ENCODE measurements around the gene ABCA13. TPM values are rescaled to one million over a fixed set of nuclear protein-coding genes. Genes with fewer than 3 reads are reported as not detected.
"Not testable (repeated sequence)": the region's sequence is repeated elsewhere in the genome, so short reads cannot be mapped to it uniquely, and the experiment has no call there.

ABCA13 gene
- total RNA-seq, 2 donors from 2014 or later, result not detected

DNA sequence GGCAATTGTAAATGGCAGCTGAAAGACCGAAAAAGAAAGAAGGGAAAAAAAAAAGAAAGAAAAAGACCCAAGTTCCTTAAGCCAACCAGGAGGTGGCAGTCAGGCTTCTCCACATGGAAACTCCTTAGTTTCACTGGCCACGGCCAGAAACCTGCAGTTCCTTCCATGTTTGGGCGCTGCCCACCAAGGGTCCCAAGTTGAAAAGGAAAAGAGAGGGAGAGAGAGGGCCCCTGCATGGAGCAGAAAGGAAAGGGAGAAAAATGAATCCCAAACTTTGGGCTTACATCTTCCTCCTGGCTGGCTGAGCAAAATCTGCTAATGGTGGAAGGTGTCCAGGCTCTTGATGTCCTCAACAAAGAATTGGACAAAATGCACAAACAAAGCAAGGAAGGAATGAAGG is 31.8 kb upstream of the ABCA13 start:
- TF ChIP-seq, protein P1, sequence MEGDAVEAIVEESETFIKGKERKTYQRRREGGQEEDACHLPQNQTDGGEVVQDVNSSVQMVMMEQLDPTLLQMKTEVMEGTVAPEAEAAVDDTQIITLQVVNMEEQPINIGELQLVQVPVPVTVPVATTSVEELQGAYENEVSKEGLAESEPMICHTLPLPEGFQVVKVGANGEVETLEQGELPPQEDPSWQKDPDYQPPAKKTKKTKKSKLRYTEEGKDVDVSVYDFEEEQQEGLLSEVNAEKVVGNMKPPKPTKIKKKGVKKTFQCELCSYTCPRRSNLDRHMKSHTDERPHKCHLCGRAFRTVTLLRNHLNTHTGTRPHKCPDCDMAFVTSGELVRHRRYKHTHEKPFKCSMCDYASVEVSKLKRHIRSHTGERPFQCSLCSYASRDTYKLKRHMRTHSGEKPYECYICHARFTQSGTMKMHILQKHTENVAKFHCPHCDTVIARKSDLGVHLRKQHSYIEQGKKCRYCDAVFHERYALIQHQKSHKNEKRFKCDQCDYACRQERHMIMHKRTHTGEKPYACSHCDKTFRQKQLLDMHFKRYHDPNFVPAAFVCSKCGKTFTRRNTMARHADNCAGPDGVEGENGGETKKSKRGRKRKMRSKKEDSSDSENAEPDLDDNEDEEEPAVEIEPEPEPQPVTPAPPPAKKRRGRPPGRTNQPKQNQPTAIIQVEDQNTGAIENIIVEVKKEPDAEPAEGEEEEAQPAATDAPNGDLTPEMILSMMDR (IDR thresholded peaks at IDR 0.05), result no peak
- Histone ChIP-seq H3K4me1 (no peaks in the 10 kb centered on the region), H3K9me3 (no peaks in the 10 kb centered on the region), H3K4me3 (no peak overlapping the region), H3K36me3 (no peaks in the 10 kb centered on the region), H3K27me3 (no peaks in the 10 kb centered on the region), H3K27ac (no peak overlapping the region)
- DNase-seq (ENCODE audit: low spot score), result no peak

DNA sequence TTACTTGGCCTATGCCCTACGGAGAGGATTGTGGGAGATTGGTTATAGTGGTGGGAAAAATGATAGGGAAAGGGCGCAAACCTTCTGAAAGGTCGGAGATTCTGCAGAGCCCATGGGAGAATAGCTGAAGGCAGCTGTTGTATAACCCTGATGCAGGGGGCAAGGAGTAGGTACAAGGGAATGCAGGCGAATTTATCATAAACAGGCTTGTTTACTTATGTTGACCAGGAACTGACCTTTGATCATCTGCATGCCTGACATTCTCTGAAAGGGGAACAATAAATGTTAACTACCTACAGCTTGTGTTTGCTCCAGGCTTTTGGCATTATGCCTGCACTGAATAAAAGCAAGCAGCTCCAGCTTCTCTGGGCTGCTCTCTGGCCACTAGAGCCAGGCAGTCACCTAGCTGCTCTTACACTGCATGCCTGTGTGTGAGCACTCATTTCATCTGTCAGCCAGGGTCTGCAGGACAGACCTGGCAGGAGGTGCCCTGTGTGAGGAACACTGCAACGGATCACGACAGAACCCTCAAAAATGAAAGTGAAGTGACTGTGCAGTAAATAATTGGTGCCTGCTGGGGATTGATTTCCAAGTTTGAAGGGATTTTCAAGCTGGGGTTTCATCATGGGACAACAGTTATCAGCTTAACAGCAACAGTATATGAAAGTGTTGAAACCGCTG is 31.1 kb upstream of the ABCA13 start:
- no peaks in the 10 kb centered on the region for H3K36me3 ChIP-seq
- no peak overlapping the region for H3K4me3 ChIP-seq

DNA sequence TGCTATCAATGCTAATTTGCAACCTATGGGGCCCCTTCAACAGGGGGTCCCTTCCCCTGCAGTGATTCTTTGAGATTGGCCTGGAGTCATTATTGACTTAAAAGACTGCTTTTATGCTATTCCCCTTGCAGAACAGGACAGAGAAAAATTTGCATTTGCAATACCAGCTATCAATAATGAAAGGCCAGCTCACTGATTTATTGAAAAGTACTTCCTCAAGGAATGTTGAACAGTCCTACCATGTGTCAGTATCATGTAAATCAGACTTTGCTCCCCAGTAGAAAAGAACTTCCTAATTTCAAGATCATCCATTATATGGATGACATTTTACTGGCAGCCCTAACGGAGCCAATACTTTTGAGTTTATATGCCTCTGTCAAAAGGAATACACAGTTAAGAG is 29.7 kb upstream of the ABCA13 start:
- Histone ChIP-seq H3K27ac (no peak overlapping the region), H3K4me1 (no peaks in the 10 kb centered on the region), H3K9me3 (no peaks in the 10 kb centered on the region), H3K27me3 (no peaks in the 10 kb centered on the region), H3K36me3 (no peaks in the 10 kb centered on the region), H3K4me3 (no peak overlapping the region)
- TF ChIP-seq, protein P1 (IDR thresholded peaks at IDR 0.05), result no peak
- no peak for DNase-seq (ENCODE audit: low spot score)

More for the DNA sequence above, 31.1 kb upstream of the ABCA13 start:
- Histone ChIP-seq H3K9me3 (no peaks in the 10 kb centered on the region), H3K4me1 (no peaks in the 10 kb centered on the region), H3K27me3 (no peaks in the 10 kb centered on the region), H3K27ac (no peak overlapping the region)
- DNase-seq (ENCODE audit: low spot score), result no peak
- TF ChIP-seq, protein P1 (IDR thresholded peaks at IDR 0.05), result no peak

DNA sequence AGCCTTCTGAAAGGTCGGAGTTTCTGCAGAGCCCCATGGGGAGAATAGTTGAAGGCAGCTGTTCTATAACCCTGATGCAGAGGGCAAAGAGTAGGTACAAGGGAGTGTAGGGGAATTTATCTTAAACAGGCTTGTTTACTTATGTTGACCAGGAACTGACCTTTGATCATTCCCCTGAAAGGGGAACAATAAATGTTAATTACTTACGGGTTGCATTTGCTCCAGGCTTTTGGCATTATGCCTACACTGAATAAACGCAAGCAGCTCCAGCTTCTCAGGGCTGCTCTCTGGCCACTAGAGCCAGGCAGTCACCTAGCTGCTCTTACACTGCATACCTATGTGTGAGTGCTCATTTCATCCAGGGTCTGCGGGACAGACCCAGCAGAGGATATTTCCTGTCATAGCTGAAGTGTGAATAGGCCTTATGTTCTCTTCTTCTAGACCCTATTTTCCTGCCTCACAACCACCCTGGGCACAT is 26.9 kb upstream of the ABCA13 start:
- Histone ChIP-seq H3K4me3 (no peak overlapping the region), H3K36me3 (no peaks in the 10 kb centered on the region), H3K9me3 (no peaks in the 10 kb centered on the region), H3K27ac (no peak overlapping the region), H3K27me3 (no peaks in the 10 kb centered on the region), H3K4me1 (no peaks in the 10 kb centered on the region)
- DNase-seq (ENCODE audit: low spot score), result no peak
- TF ChIP-seq, protein P1 (IDR thresholded peaks at IDR 0.05), result no peak

DNA sequence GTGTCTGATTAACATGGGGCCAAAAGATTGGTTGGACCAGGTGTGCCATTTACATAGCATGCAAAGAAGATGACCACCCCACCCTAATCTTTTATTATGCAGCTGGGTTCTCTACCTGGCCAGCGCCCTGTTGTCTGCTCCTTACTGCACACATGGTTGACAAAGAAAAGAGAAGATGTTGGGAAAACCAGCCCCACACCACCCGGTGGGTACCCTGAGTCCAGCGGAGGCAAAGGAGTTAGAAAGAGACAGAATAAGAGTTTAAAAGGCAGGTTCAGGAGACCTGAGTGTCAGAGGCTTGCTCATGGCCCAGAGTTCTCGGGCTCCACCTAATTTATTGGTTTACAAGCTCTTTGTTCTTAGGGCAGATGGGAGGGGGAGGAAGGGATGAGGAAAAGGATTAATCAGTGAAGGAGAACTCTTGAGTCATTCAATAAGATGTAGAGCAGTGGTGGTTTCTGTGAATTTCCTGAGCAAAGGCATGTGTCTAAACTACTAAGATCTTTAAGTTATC is 24.1 kb upstream of the ABCA13 start:
- no peak overlapping the region for H3K4me3 ChIP-seq
- no peaks in the 10 kb centered on the region for H3K36me3 ChIP-seq
- H3K4me1 ChIP-seq, result no peaks in the 10 kb centered on the region
- DNase-seq (ENCODE audit: low spot score), result no peak
- no peak overlapping the region for H3K27ac ChIP-seq
- no peaks in the 10 kb centered on the region for H3K9me3 ChIP-seq
- TF ChIP-seq, protein P1 (IDR thresholded peaks at IDR 0.05), result no peak
- H3K27me3 ChIP-seq, result no peaks in the 10 kb centered on the region

DNA sequence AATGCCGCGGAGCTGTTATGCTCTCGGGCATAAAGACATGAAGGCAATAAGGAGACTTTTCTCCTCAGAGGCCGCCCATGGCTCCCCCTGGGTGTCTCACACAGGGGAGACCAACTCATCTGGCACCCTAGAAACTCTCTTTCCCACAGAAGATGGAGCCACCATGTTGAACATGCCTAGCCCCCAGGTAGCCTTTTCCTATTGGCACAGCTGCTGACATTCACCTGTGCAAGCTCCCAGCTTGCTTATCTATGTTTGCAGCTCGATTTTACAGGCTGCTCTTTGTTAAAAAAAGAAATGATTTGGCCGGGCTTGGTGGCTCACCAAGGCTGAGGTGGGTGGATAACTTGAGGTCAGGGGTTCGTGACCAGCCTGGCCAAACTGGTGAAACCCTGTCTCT is 23.6 kb upstream of the ABCA13 start:
- not testable (repeated sequence) for H3K27ac ChIP-seq; H3K9me3 ChIP-seq; H3K36me3 ChIP-seq; DNase-seq (ENCODE audit: low spot score); H3K27me3 ChIP-seq; H3K4me3 ChIP-seq; H3K4me1 ChIP-seq

All from right atrium auricular region (tissue), 2 donors.